GM12878 (cell line): ENCODE data around the gene HIVEP3. TPM values are rescaled to one million over a fixed set of nuclear protein-coding genes. Genes with fewer than 3 reads are reported as not detected.

Source experiments
- ATAC-seq: fragments of 200-7000 bp; cut with Tn5 transposase; 3 replicates; pipeline ENCODE4 v1.9.1; 2020; ENCODE audit warnings: mild to moderate bottlenecking, moderate library complexity
- BruUV-seq: library from RNA; stranded (reverse); fragments of 400-500 nt; replicated peaks from 2 replicates; lab custom pipeline; 2021; lab: Mats Ljungman, UMichigan
- CTCF ChIA-PET: fragments of 300-600 bp; sonication (Branson Sonifier 250); formaldehyde crosslinking; extraction: SDS; loops from one replicate; lab custom pipeline; 2021; ENCODE audit warnings: inconsistent platforms; lab: Yijun Ruan, JAX
- POLR2A ChIA-PET: fragments of 350-600 bp; formaldehyde crosslinking; extraction: SDS; loops from one replicate; lab custom pipeline; 2021; ENCODE audit warnings: inconsistent platforms; lab: Charles Lee
- RAD21 ChIA-PET: fragments of 300-600 bp; sonication (Branson Sonifier 250); formaldehyde crosslinking; loops from one replicate; lab custom pipeline; 2023; ENCODE audit warnings: antibody characterized with exemption; ENCODE audit not compliant: unreplicated experiment; lab: Charles Lee
- SMC1A ChIA-PET: fragments of 300-600 bp; sonication (Branson Sonifier 250); formaldehyde crosslinking; loops from one replicate; lab custom pipeline; 2023; ENCODE audit not compliant: unreplicated experiment, uncharacterized antibody; lab: Charles Lee
- DNase-seq: peaks from one replicate; pipeline ENCODE4 v3.0.0-alpha.2; 2011; ENCODE audit warnings: low read depth, low spot score
- FAIRE-seq: peaks from 3 replicates; lab custom pipeline; 2011; peaks lifted over from hg19 to GRCh38; lab: Jason Lieb, UNC
- H2AFZ ChIP-seq: 2 replicates; pipeline ENCODE4 v1.6.0; 2011; ENCODE audit warnings: low read depth, low read length, control low read depth; ENCODE audit not compliant: control insufficient read depth
- H3K27ac ChIP-seq: 2 replicates; pipeline ENCODE4 v1.5.1; 2011; ENCODE audit warnings: control low read depth; ENCODE audit not compliant: control insufficient read depth, insufficient read depth
- H3K27me3 ChIP-seq, 2 experiments: replicated peaks in 1 of 2; 2 replicates each; pipeline versions ENCODE4 v1.6.0 to v1.6.1; 2011; ENCODE audit warnings: low read length in 1 of 2; ENCODE audit not compliant: control insufficient read depth in 2 of 2, insufficient read depth in 2 of 2
- H3K36me3 ChIP-seq, 2 experiments: 2 replicates each; pipeline ENCODE4 v1.5.1; 2011; ENCODE audit warnings: low read length in 1 of 2; ENCODE audit not compliant: control insufficient read depth in 2 of 2, insufficient read depth in 2 of 2
- H3K4me1 ChIP-seq: 2 replicates; pipeline ENCODE4 v1.6.1; 2011; ENCODE audit warnings: mild to moderate bottlenecking, low read length, moderate library complexity, mixed read lengths; ENCODE audit not compliant: control insufficient read depth, insufficient read depth
- H3K4me2 ChIP-seq: 2 replicates; pipeline ENCODE4 v1.6.0; 2011; ENCODE audit warnings: control low read depth; ENCODE audit not compliant: control insufficient read depth, insufficient read depth
- H3K4me3 ChIP-seq: fragments of 200-600 bp; sonication (generic); 2 replicates; pipeline ENCODE4 v1.5.1; 2016
- H3K79me2 ChIP-seq: 2 replicates; pipeline ENCODE4 v1.6.0; 2011; ENCODE audit warnings: low read length; ENCODE audit not compliant: control insufficient read depth, insufficient read depth
- H3K9ac ChIP-seq: 2 replicates; pipeline ENCODE4 v1.8.0; 2011; ENCODE audit warnings: low read length, control low read depth, mixed read lengths; ENCODE audit not compliant: control insufficient read depth, insufficient read depth
- H3K9me3 ChIP-seq: replicated peaks from 3 replicates; pipeline ENCODE4 v1.5.1; 2011; ENCODE audit warnings: mild to moderate bottlenecking, low read length; ENCODE audit not compliant: control insufficient read depth, insufficient read depth
- H4K20me1 ChIP-seq: 2 replicates; pipeline ENCODE4 v1.6.0; 2011; ENCODE audit not compliant: control insufficient read depth, insufficient read depth
- ASH2L ChIP-seq: fragments of 300-600, 200-600 bp; sonication (generic); IDR thresholded peaks from 2 replicates; pipeline ENCODE4 v1.6.1; 2017; ENCODE audit warnings: low read depth, mild to moderate bottlenecking, borderline replicate concordance
- CBX3 ChIP-seq: fragments of 200-600 bp; sonication (generic); IDR thresholded peaks from 2 replicates; pipeline ENCODE4 v1.6.1; 2016; ENCODE audit warnings: low read depth, borderline replicate concordance
- E4F1 ChIP-seq: fragments of 450-650 bp; IDR thresholded peaks from 2 replicates; pipeline ENCODE4 v1.6.1; 2018; ENCODE audit warnings: borderline replicate concordance, mild to moderate bottlenecking; ENCODE audit not compliant: partially characterized antibody
- ESRRA ChIP-seq: IDR thresholded peaks from 2 replicates; pipeline ENCODE4 v1.6.1; 2012; ENCODE audit warnings: mild to moderate bottlenecking, low read length, improper control_type of control experiment
- ETV6 ChIP-seq, 2 experiments: fragments of 450-650 bp in 1 of 2; IDR thresholded peaks in 1 of 2; conservative IDR thresholded peaks in 1 of 2; 2 replicates each; pipeline ENCODE4 v1.6.1; 2014; ENCODE audit warnings: antibody characterized with exemption in 1 of 2, borderline replicate concordance in 1 of 2, low read depth in 1 of 2, mild to moderate bottlenecking in 1 of 2, moderate library complexity in 1 of 2
- HDGF ChIP-seq: fragments of 450-650 bp; IDR thresholded peaks from 2 replicates; pipeline ENCODE4 v1.6.1; 2016; ENCODE audit warnings: antibody characterized with exemption
- MXI1 ChIP-seq: fragments of 150-350 bp; IDR thresholded peaks from 2 replicates; pipeline ENCODE4 v1.6.1; 2011; ENCODE audit warnings: low read depth, mild to moderate bottlenecking, inconsistent platforms, low read length, improper control_type of control experiment
- NRF1 ChIP-seq: conservative IDR thresholded peaks from 2 replicates; pipeline ENCODE4 v1.6.1; 2011; ENCODE audit warnings: mild to moderate bottlenecking, low read depth, low read length, improper control_type of control experiment
- SMC3 ChIP-seq: IDR thresholded peaks from 2 replicates; pipeline ENCODE4 v1.6.1; 2011; ENCODE audit warnings: low read length, improper control_type of control experiment, borderline replicate concordance
- TCF12 ChIP-seq: IDR thresholded peaks from 2 replicates; pipeline ENCODE4 v1.6.1; 2011; ENCODE audit warnings: low read depth, mild to moderate bottlenecking, low read length
- TCF7 ChIP-seq: IDR thresholded peaks from 2 replicates; pipeline ENCODE4 v1.6.1; 2014; ENCODE audit warnings: antibody characterized with exemption, borderline replicate concordance
- WRNIP1 ChIP-seq: IDR thresholded peaks from 2 replicates; pipeline ENCODE4 v1.6.1; 2011; ENCODE audit warnings: low read depth, low read length, improper control_type of control experiment, borderline replicate concordance
- WGBS: methylation state at CpG from one replicate; pipeline ENCODE4 v1.1.6; 2016; ENCODE audit warnings: low lambda C conversion rate; ENCODE audit not compliant: insufficient replicate concordance, insufficient coverage; ENCODE audit errors: missing lambda C conversion rate; 5-methylcytosine and 5-hydroxymethylcytosine counted together
- in situ Hi-C: fragments of 300-500 bp; cut with MboI; formaldehyde crosslinking; loops from 9 replicates; pipeline ENCODE4 v1.14.3; 2018; ENCODE audit warnings: mixed read lengths
- intact Hi-C: fragments of 100-400 bp; cut with micrococcal nuclease; formaldehyde crosslinking; loops from one replicate; pipeline ENCODE4 v1.14.2; 2022; ENCODE audit not compliant: unreplicated experiment
- polyA plus RNA-seq, 11 experiments: library from polyadenylated mRNA; depleted of rRNA in 4 of 11; unstranded in 6 of 11; stranded (reverse) in 5 of 11; fragments of >200 nt; fragmentation: Nextera tagmentation in 4 of 11; fragmentation: Illumina TruSeq in 1 of 11; extraction: Ambion mirVana in 4 of 11; extraction: Trizol in 1 of 11; gene quantifications; 1 replicate in 1 of 11; 2 replicates in 10 of 11; pipeline versions ENCODE4 v1.2.1 to v1.2.3, GENCODE V29; 2011 to 2016; ENCODE audit warnings: inconsistent platforms in 2 of 11, missing spikeins in 2 of 11, low read depth in 1 of 11
- total RNA-seq, 4 experiments: library from RNA; depleted of rRNA in 3 of 4; stranded (reverse); fragments of >200 nt in 3 of 4; fragmentation: Illumina TruSeq in 1 of 4; extraction: Trizol in 1 of 4; gene quantifications; 2 replicates each; pipeline versions ENCODE4 v1.2.1 to v1.2.3, GENCODE V29; 2013 to 2021
- TF ChIP-seq, protein P1 (sequence below): fragments of 450-650 bp; conservative IDR thresholded peaks from 2 replicates; pipeline ENCODE4 v1.6.1; 2017; ENCODE audit warnings: mild to moderate bottlenecking, moderate library complexity
- TF ChIP-seq, protein P2 (sequence below): IDR thresholded peaks from 2 replicates; pipeline ENCODE4 v1.6.1; 2011; ENCODE audit warnings: borderline replicate concordance, low read depth, mild to moderate bottlenecking, moderate library complexity, mixed read lengths, low read length; ENCODE audit not compliant: insufficient read depth; ENCODE audit errors: extremely low read length

Gene HIVEP3
- total and polyA plus RNA-seq, 10 of the 15 experiments (the other 5 are each of a cell fraction or from before 2014, with no cell fraction given) = 1.8 to 13.6 (median 3.8) TPM

- TF ChIP-seq E4F1 = no peak
Observed at GRCh38 chr1:41776891-41777441, 141.8 kb downstream of the HIVEP3 start (continued).

DNA sequence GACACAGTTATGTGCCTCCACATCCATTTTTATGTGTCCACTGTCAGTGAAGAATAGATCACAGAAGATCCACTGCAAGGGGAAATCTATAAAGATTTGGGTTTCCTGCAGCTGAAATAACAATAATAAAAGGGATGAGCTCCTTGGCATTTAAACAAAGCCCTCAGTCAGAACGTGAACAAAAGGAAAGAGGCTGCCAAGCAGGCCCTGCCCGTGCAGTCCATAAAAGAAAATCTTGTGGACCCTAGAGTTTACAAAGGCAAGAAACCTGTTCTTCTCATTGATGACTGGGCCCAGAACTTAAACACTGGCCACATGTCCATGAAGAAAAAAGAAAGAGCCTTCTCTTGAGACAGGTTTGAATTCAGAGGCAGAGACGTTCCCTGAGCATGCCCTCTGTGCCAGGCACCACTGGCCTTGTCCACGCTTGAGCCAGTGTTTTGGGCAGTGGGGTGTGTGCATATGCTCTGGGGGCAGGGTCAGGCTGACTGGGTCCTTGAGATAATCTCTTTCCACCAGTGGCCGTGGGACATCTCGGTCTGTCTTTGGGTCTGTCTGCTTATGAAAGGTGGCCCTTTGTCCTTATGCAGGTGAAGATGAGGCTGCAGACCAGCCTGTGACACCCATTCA, 142.7 kb downstream of the HIVEP3 start:
- no peak overlapping the region for H2AFZ ChIP-seq
- no TSS peak for BruUV-seq
- in situ Hi-C loops = no loop called here
- POLR2A ChIA-PET = no interaction called here
- FAIRE-seq (no peak), DNase-seq (no peak), ATAC-seq (no peak)
- H3K4me1 ChIP-seq = no peaks in the 10 kb centered on the region
- H3K9ac ChIP-seq = no peak overlapping the region
- H3K4me3 ChIP-seq = no peak overlapping the region
- H3K9me3 ChIP-seq = no peaks in the 10 kb centered on the region
- no peaks in the 10 kb centered on the region for H4K20me1 ChIP-seq
- H3K27ac ChIP-seq = no peak overlapping the region
- H3K27me3 ChIP-seq = no peaks in the 10 kb centered on the region
- SMC1A ChIA-PET = interaction anchor here (0.7 to 1.7 kb wide), 4 partner anchors 8 to 344 kb away, joined by 3 to 7 read pairs (median 3); no protein-coding TSS in a partner anchor
- H3K4me2 ChIP-seq = no peak overlapping the region
- H3K36me3 ChIP-seq = no peaks in the 10 kb centered on the region; a peak in 1 of 4 replicates
- RAD21 ChIA-PET = interaction anchor here (2.0 kb wide), 1 partner anchor 21 kb away, joined by 5 read pairs; no protein-coding TSS in a partner anchor
- H3K79me2 ChIP-seq = no peaks in the 10 kb centered on the region
- CTCF ChIA-PET = interaction anchor here (1.1 to 1.5 kb wide), 4 partner anchors 8 to 202 kb away, joined by 3 to 8 read pairs (median 4); no protein-coding TSS in a partner anchor
- WGBS = 87% methylated on average over 6 of the region's 6 CpGs
- intact Hi-C loops = no loop called here
- TF ChIP-seq SMC3 (no peak), HDGF (no peak), ASH2L (no peak), TCF12 (no peak), MXI1 (no peak), CBX3 (no peak), ETV6 (conservative IDR thresholded peaks at IDR 0.05 in 1 of 2, IDR thresholded peaks at IDR 0.05 in 1 of 2; ENCODE audit: borderline replicate concordance in 1 of 2, low read depth in 1 of 2) (no peak), WRNIP1 (no peak), TCF7 (no peak), NRF1 (no peak), ESRRA (no peak)
- TF ChIP-seq, protein P1, sequence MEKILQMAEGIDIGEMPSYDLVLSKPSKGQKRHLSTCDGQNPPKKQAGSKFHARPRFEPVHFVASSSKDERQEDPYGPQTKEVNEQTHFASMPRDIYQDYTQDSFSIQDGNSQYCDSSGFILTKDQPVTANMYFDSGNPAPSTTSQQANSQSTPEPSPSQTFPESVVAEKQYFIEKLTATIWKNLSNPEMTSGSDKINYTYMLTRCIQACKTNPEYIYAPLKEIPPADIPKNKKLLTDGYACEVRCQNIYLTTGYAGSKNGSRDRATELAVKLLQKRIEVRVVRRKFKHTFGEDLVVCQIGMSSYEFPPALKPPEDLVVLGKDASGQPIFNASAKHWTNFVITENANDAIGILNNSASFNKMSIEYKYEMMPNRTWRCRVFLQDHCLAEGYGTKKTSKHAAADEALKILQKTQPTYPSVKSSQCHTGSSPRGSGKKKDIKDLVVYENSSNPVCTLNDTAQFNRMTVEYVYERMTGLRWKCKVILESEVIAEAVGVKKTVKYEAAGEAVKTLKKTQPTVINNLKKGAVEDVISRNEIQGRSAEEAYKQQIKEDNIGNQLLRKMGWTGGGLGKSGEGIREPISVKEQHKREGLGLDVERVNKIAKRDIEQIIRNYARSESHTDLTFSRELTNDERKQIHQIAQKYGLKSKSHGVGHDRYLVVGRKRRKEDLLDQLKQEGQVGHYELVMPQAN = no peak
- TF ChIP-seq, protein P2, sequence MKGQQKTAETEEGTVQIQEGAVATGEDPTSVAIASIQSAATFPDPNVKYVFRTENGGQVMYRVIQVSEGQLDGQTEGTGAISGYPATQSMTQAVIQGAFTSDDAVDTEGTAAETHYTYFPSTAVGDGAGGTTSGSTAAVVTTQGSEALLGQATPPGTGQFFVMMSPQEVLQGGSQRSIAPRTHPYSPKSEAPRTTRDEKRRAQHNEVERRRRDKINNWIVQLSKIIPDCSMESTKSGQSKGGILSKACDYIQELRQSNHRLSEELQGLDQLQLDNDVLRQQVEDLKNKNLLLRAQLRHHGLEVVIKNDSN = no peak
